ENCODE results near the gene CD7. TPM values are rescaled to one million over a fixed set of nuclear protein-coding genes. Genes with fewer than 3 reads are reported as not detected.

CD7 gene
- total and polyA plus RNA-seq, 9 of the 15 experiments (the other 6 are each of a cell fraction or from before 2014, with no cell fraction given), result 0.21 to 0.35 TPM; not detected in 7

DNA sequence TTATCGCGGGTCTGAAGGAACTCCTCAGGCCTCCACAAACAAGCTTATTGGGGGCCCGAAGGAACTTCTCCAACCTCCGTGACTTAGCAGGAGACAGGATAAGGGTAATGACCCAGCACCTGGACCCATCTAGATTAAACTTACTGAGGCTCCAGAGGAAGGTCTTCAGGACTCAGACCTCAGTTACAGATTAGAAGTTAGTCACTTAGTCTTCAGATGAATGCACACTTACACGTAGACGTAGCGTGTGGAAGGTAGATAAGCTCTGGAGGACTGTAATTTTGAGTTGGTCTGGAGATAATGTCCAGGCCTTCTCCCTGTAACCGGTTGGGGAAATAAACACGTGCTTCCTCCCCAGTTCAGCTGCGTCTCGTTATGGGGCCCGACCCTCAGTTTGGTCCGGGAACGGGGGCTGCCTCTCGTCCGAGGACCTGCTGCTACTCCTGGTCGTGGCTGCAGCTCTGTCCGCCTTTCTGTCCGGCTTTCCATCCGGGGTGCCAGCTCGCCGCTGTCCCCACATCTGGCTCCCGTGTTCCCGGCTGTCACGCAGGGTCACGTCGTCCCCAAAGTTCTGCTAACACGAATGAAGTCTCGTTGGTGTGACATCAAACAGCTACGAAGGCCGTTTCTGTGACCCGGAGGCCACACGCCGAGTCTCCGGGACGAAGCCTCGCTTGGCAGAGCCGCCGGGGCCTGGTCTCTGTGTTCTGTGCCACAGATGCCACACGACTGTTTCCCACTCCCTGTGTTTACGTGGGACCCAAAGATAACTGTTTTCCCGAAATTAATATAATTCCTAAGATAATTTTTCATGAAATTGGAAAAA is 28.0 kb upstream of the CD7 start (continued):
- TF ChIP-seq, protein P1, sequence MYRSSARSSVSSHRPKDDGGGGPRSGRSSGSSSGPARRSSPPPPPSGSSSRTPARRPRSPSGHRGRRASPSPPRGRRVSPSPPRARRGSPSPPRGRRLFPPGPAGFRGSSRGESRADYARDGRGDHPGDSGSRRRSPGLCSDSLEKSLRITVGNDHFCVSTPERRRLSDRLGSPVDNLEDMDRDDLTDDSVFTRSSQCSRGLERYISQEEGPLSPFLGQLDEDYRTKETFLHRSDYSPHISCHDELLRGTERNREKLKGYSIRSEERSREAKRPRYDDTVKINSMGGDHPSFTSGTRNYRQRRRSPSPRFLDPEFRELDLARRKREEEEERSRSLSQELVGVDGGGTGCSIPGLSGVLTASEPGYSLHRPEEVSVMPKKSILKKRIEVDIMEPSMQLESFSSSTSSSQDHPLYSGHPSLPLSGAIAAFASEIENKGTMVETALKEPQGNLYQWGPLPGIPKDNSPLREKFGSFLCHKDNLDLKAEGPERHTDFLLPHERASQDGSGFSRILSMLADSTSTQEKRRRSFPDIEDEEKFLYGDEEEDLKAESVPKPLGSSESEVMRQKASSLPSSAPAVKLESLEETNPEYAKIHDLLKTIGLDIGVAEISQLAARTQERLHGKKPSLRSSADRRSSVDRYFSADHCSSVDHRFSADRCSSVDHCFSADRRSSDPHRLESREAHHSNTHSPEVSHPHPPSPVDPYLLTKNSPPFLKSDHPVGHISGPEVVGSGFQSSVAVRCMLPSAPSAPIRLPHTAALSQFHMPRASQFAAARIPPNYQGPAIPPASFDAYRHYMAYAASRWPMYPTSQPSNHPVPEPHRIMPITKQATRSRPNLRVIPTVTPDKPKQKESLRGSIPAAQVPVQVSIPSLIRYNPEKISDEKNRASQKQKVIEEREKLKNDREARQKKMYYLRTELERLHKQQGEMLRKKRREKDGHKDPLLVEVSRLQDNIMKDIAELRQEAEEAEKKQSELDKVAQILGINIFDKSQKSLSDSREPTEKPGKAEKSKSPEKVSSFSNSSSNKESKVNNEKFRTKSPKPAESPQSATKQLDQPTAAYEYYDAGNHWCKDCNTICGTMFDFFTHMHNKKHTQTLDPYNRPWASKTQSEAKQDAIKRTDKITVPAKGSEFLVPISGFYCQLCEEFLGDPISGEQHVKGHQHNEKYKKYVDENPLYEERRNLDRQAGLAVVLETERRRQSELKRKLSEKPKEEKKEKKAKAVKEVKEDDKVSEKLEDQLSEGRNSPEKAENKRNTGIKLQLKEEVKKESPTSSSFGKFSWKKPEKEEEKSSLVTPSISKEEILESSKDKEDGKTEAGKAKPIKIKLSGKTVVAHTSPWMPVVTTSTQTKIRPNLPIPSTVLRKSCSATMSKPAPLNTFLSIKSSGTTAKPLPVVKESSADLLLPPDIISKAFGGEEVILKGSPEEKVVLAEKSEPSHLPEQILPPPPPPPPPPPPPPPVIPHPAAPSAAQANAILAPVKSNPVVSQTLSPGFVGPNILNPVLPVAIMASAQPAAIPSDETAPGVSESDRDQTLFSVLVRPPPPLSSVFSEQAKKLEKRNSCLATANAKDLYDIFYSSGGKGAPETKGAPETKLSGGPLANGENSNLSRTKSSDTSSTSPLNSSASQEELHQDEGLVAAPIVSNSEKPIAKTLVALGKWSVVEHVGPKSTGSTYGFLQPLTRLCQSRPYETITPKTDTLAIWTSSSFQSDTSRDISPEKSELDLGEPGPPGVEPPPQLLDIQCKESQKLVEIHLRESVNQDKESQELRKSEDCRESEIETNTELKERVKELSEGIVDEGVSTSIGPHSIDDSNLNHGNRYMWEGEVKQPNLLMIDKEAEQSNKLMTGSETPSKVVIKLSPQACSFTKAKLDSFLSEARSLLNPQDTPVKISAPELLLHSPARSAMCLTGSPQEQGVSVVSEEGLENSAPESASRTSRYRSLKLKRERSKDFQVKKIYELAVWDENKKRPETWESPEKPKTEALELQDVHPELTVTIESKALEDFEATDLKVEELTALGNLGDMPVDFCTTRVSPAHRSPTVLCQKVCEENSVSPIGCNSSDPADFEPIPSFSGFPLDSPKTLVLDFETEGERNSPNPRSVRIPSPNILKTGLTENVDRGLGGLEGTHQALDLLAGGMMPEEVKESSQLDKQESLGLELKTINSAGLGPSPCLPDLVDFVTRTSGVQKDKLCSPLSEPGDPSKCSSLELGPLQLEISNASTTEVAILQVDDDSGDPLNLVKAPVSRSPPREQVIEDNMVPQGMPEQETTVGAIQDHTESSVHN (IDR thresholded peaks at IDR 0.05; ENCODE audit: borderline replicate concordance in 1 of 2, low read depth in 1 of 2), result 0 out of 4 replicates have a peak, but pooled peaks of 1 of the 2 experiments have one; percentile 40
- TF ChIP-seq FOXJ3 (CRISPR knock-in tag; IDR thresholded peaks at IDR 0.05), result no peak
- TF ChIP-seq, protein P2, sequence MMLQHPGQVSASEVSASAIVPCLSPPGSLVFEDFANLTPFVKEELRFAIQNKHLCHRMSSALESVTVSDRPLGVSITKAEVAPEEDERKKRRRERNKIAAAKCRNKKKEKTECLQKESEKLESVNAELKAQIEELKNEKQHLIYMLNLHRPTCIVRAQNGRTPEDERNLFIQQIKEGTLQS (IDR thresholded peaks at IDR 0.05), result peak; percentile 65; the same call in 1 of the 2 replicates
- TF ChIP-seq, protein P2 (CRISPR knock-in tag; conservative IDR thresholded peaks at IDR 0.05), result no peak
- TF ChIP-seq HNRNPH1 (optimal IDR thresholded peaks at IDR 0.05; ENCODE audit: low read depth, low read length), result no peak
- no peak for TF ChIP-seq NR2F6 (CRISPR knock-in tag; IDR thresholded peaks at IDR 0.05)
- TF ChIP-seq, protein P3, sequence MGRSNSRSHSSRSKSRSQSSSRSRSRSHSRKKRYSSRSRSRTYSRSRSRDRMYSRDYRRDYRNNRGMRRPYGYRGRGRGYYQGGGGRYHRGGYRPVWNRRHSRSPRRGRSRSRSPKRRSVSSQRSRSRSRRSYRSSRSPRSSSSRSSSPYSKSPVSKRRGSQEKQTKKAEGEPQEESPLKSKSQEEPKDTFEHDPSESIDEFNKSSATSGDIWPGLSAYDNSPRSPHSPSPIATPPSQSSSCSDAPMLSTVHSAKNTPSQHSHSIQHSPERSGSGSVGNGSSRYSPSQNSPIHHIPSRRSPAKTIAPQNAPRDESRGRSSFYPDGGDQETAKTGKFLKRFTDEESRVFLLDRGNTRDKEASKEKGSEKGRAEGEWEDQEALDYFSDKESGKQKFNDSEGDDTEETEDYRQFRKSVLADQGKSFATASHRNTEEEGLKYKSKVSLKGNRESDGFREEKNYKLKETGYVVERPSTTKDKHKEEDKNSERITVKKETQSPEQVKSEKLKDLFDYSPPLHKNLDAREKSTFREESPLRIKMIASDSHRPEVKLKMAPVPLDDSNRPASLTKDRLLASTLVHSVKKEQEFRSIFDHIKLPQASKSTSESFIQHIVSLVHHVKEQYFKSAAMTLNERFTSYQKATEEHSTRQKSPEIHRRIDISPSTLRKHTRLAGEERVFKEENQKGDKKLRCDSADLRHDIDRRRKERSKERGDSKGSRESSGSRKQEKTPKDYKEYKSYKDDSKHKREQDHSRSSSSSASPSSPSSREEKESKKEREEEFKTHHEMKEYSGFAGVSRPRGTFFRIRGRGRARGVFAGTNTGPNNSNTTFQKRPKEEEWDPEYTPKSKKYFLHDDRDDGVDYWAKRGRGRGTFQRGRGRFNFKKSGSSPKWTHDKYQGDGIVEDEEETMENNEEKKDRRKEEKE (IDR thresholded peaks at IDR 0.05; ENCODE audit: borderline replicate concordance in 1 of 2, control insufficient read depth in 1 of 2, low read depth in 2 of 2, low read length in 1 of 2), result peak in 1 of 2 experiments; percentile 93; a peak in 1 of 4 replicates
- TF ChIP-seq PCBP2 (IDR thresholded peaks at IDR 0.05; ENCODE audit: low read depth, low read length, poor library complexity, severe bottlenecking), result no peak
- TF ChIP-seq ZNF12 (CRISPR knock-in tag; IDR thresholded peaks at IDR 0.05), result no peak
- TF ChIP-seq CSDE1 (IDR thresholded peaks at IDR 0.05), result no peak
- TF ChIP-seq, protein P4, sequence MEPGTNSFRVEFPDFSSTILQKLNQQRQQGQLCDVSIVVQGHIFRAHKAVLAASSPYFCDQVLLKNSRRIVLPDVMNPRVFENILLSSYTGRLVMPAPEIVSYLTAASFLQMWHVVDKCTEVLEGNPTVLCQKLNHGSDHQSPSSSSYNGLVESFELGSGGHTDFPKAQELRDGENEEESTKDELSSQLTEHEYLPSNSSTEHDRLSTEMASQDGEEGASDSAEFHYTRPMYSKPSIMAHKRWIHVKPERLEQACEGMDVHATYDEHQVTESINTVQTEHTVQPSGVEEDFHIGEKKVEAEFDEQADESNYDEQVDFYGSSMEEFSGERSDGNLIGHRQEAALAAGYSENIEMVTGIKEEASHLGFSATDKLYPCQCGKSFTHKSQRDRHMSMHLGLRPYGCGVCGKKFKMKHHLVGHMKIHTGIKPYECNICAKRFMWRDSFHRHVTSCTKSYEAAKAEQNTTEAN (CRISPR knock-in tag; IDR thresholded peaks at IDR 0.05), result peak; percentile 90

Measured in K562 (cell line).